H9 (cell line): ENCODE measurements around the gene CDCP1. TPM values are rescaled to one million over a fixed set of nuclear protein-coding genes. Genes with fewer than 3 reads are reported as not detected.

ENCODE experiments used
- DNase-seq: peaks from one replicate; pipeline ENCODE4 v3.0.0-alpha.2; 2017
- H2AFZ ChIP-seq: one replicate; pipeline ENCODE4 v1.6.1; 2013; ENCODE audit warnings: mild to moderate bottlenecking, low read length, control low read depth, moderate library complexity
- H2AK5ac ChIP-seq: 2 replicates; pipeline ENCODE4 v1.6.1; 2013; ENCODE audit warnings: low read length, control low read depth, mixed read lengths; ENCODE audit not compliant: insufficient read length
- H2BK120ac ChIP-seq: one replicate; pipeline ENCODE4 v1.6.1; 2013; ENCODE audit warnings: low read depth, mild to moderate bottlenecking, low read length, control low read depth, inconsistent platforms; ENCODE audit not compliant: poor library complexity, severe bottlenecking
- H2BK12ac ChIP-seq: 2 replicates; pipeline ENCODE4 v1.6.1; 2013; ENCODE audit warnings: low read length, control low read depth, mixed read lengths, low read depth; ENCODE audit not compliant: insufficient read length
- H2BK15ac ChIP-seq: 2 replicates; pipeline ENCODE4 v1.6.1; 2013; ENCODE audit warnings: low read depth, low read length, control low read depth
- H2BK20ac ChIP-seq: one replicate; pipeline ENCODE4 v1.6.1; 2013; ENCODE audit warnings: low read depth, mild to moderate bottlenecking, low read length, control low read depth, inconsistent platforms; ENCODE audit not compliant: poor library complexity, severe bottlenecking
- H2BK5ac ChIP-seq: 2 replicates; pipeline ENCODE4 v1.6.1; 2013; ENCODE audit warnings: low read length, control low read depth, mixed read lengths; ENCODE audit not compliant: insufficient read length
- H3K14ac ChIP-seq: 2 replicates; pipeline ENCODE4 v1.6.1; 2013; ENCODE audit warnings: low read length, control low read depth; ENCODE audit not compliant: insufficient read depth
- H3K18ac ChIP-seq: 2 replicates; pipeline ENCODE4 v1.6.1; 2013; ENCODE audit warnings: low read depth, mild to moderate bottlenecking, mixed read lengths, low read length, control low read depth; ENCODE audit not compliant: insufficient read length
- H3K23ac ChIP-seq: 2 replicates; pipeline ENCODE4 v1.6.1; 2013; ENCODE audit warnings: low read length, control low read depth, mixed read lengths, low read depth; ENCODE audit not compliant: insufficient read length
- H3K23me2 ChIP-seq: 2 replicates; pipeline ENCODE4 v1.6.1; 2013; ENCODE audit warnings: low read depth, mild to moderate bottlenecking, mixed read lengths, low read length, control low read depth; ENCODE audit not compliant: insufficient read length, poor library complexity, severe bottlenecking
- H3K27ac ChIP-seq: 2 replicates; pipeline ENCODE4 v1.5.1; 2013; ENCODE audit warnings: low read length, control low read depth, mixed read lengths, low read depth; ENCODE audit not compliant: insufficient read length
- H3K27me3 ChIP-seq: 2 replicates; pipeline ENCODE4 v1.6.1; 2013; ENCODE audit warnings: low read length, control low read depth, inconsistent platforms; ENCODE audit not compliant: insufficient read depth
- H3K4ac ChIP-seq: 2 replicates; pipeline ENCODE4 v1.6.1; 2013; ENCODE audit warnings: low read depth, mild to moderate bottlenecking, control low read depth, inconsistent platforms, low read length, moderate library complexity
- H3K4me1 ChIP-seq: 2 replicates; pipeline ENCODE4 v1.6.1; 2013; ENCODE audit warnings: low read length, control low read depth, inconsistent platforms; ENCODE audit not compliant: insufficient read depth
- H3K4me2 ChIP-seq: 2 replicates; pipeline ENCODE4 v1.6.1; 2013; ENCODE audit warnings: low read length, control low read depth, mixed read lengths; ENCODE audit not compliant: insufficient read length, insufficient read depth
- H3K56ac ChIP-seq: 2 replicates; pipeline ENCODE4 v1.6.1; 2013; ENCODE audit warnings: low read depth, mild to moderate bottlenecking, mixed read lengths, low read length, control low read depth; ENCODE audit not compliant: insufficient read length
- H3K79me1 ChIP-seq: 2 replicates; pipeline ENCODE4 v1.6.1; 2013; ENCODE audit warnings: low read depth, mild to moderate bottlenecking, moderate library complexity, low read length, control low read depth, inconsistent platforms; ENCODE audit not compliant: insufficient read depth, poor library complexity, severe bottlenecking
- H3K79me2 ChIP-seq: 2 replicates; pipeline ENCODE4 v1.6.1; 2013; ENCODE audit warnings: low read length, control low read depth, inconsistent platforms; ENCODE audit not compliant: insufficient read depth
- H3K9ac ChIP-seq: 2 replicates; pipeline ENCODE4 v1.6.1; 2013; ENCODE audit warnings: low read length, control low read depth, mixed read lengths; ENCODE audit not compliant: insufficient read length; ENCODE audit errors: extremely low read depth
- H3K9me3 ChIP-seq: one replicate; pipeline ENCODE4 v1.6.1; 2013; ENCODE audit warnings: low read depth, low read length, inconsistent platforms; ENCODE audit not compliant: control insufficient read depth
- H3T11ph ChIP-seq: one replicate; pipeline ENCODE4 v1.6.1; 2013; ENCODE audit warnings: mild to moderate bottlenecking, low read length, control low read depth, inconsistent platforms
- H4K20me1 ChIP-seq: one replicate; pipeline ENCODE4 v1.6.1; 2013; ENCODE audit not compliant: control insufficient read depth, insufficient read length, insufficient read depth
- H4K5ac ChIP-seq: 2 replicates; pipeline ENCODE4 v1.6.1; 2013; ENCODE audit warnings: low read depth, mild to moderate bottlenecking, mixed read lengths, low read length, control low read depth; ENCODE audit not compliant: insufficient read length
- H4K8ac ChIP-seq: replicated peaks from 2 replicates; pipeline ENCODE4 v1.6.1; 2013; ENCODE audit warnings: low read length, control low read depth, mixed read lengths, low read depth; ENCODE audit not compliant: insufficient read length
- H4K91ac ChIP-seq: 2 replicates; pipeline ENCODE4 v1.6.1; 2013; ENCODE audit warnings: low read depth, mild to moderate bottlenecking, moderate library complexity, mixed read lengths, low read length, control low read depth; ENCODE audit not compliant: insufficient read length
- H3K27ac Mint-ChIP-seq, 3 experiments: 2 replicates in 2 of 3; 3 replicates in 1 of 3; pipeline ENCODE4 v1.8.0; 2020 to 2021; ENCODE audit warnings: mixed read lengths in 3 of 3, mild to moderate bottlenecking in 1 of 3, moderate library complexity in 1 of 3
- H3K27me3 Mint-ChIP-seq: 2 replicates; pipeline ENCODE4 v1.8.0; 2021; ENCODE audit warnings: low read depth, mild to moderate bottlenecking, moderate library complexity, mixed read lengths
- H3K36me3 Mint-ChIP-seq, 3 experiments: 2 replicates in 2 of 3; 3 replicates in 1 of 3; pipeline ENCODE4 v1.8.0; 2020 to 2021; ENCODE audit warnings: low read depth in 3 of 3, mixed read lengths in 3 of 3; ENCODE audit not compliant: insufficient read depth in 1 of 3
- H3K4me1 Mint-ChIP-seq, 2 experiments: 2 replicates each; pipeline ENCODE4 v1.8.0; 2020; ENCODE audit warnings: mixed read lengths in 2 of 2
- H3K4me3 Mint-ChIP-seq, 2 experiments: 2 replicates in 1 of 2; 3 replicates in 1 of 2; pipeline ENCODE4 v1.8.0; 2020 to 2021; ENCODE audit warnings: mild to moderate bottlenecking in 2 of 2, mixed read lengths in 2 of 2, moderate library complexity in 1 of 2
- H3K9me3 Mint-ChIP-seq, 2 experiments: 2 replicates in 1 of 2; 3 replicates in 1 of 2; pipeline ENCODE4 v1.8.0; 2020; ENCODE audit warnings: mild to moderate bottlenecking in 2 of 2, mixed read lengths in 2 of 2, moderate library complexity in 1 of 2
- CTCF ChIP-seq: fragments of 200-600 bp; sonication (generic); conservative IDR thresholded peaks from 3 replicates; pipeline ENCODE4 v1.8.0; 2021; ENCODE audit warnings: antibody characterized with exemption, mild to moderate bottlenecking
- WGBS: extraction: QIAGEN DNeasy Blood & Tissue Kit; methylation state at CpG from one replicate; pipeline ENCODE4 v1.1.7; 2013; ENCODE audit warnings: missing lambda C conversion rate, low lambda C conversion rate, mixed read lengths; ENCODE audit not compliant: insufficient read length; ENCODE audit errors: extremely low coverage; 5-methylcytosine and 5-hydroxymethylcytosine counted together
- total RNA-seq: library from RNA; stranded (reverse); gene quantifications from 2 replicates; pipeline ENCODE4 v1.2.1, GENCODE V29; 2021

CDCP1 gene
- total RNA-seq, 1 experiment from 2014 or later = 12.9 TPM

GRCh38 chr3:45066109-45066801 is 79.9 kb downstream of the CDCP1 start:
- H2BK12ac ChIP-seq = no peak overlapping the region
- no peak overlapping the region for H4K8ac ChIP-seq
- no peak overlapping the region for H4K5ac ChIP-seq
- peaks cover 2% of the 10 kb centered on the region; the same call in 1 of the 2 replicates for H3K27me3 ChIP-seq
- Mint-ChIP-seq H3K36me3 (no peaks in the 10 kb centered on the region), H3K27me3 (peaks cover 65% of the 10 kb centered on the region), H3K27ac (no peak overlapping the region), H3K9me3 (no peaks in the 10 kb centered on the region), H3K4me1 (peaks cover 0 to 3% of the 10 kb centered on the region in 2 experiments; a peak in 3 of 4 replicates), H3K4me3 (no peak overlapping the region)
- H2AFZ ChIP-seq = no peak overlapping the region
- no peak overlapping the region for H2AK5ac ChIP-seq
- H2BK20ac ChIP-seq = no peak overlapping the region
- no peak for TF ChIP-seq CTCF
- no peak overlapping the region for H3K9ac ChIP-seq
- no peaks in the 10 kb centered on the region for H4K20me1 ChIP-seq
- no peaks in the 10 kb centered on the region for H3K79me1 ChIP-seq
- no peak overlapping the region for H3K23ac ChIP-seq
- no peak overlapping the region for H3K56ac ChIP-seq
- H2BK15ac ChIP-seq = no peak overlapping the region
- no peak overlapping the region for H4K91ac ChIP-seq
- no peaks in the 10 kb centered on the region for H3K23me2 ChIP-seq
- H3T11ph ChIP-seq = no peak overlapping the region
- H2BK5ac ChIP-seq = no peak overlapping the region
- no peak for DNase-seq
- H3K4me1 ChIP-seq = peaks cover 2% of the 10 kb centered on the region; the same call in 1 of the 2 replicates
- no peaks in the 10 kb centered on the region for H3K9me3 ChIP-seq
- WGBS = no CpG with 5 or more reads among the region's 3 CpGs
- H3K4me2 ChIP-seq = no peak overlapping the region
- H2BK120ac ChIP-seq = no peak overlapping the region
- H3K27ac ChIP-seq = no peak overlapping the region
- no peak overlapping the region for H3K18ac ChIP-seq
- no peak overlapping the region for H3K4ac ChIP-seq
- H3K79me2 ChIP-seq = no peaks in the 10 kb centered on the region
- H3K14ac ChIP-seq = no peak overlapping the region
